HepG2 (cell line): ENCODE data around the gene CS. TPM values are rescaled to one million over a fixed set of nuclear protein-coding genes. Genes with fewer than 3 reads are reported as not detected.

Source experiments
- ETV5 ChIP-seq: IDR thresholded peaks from 2 replicates; pipeline ENCODE4 v1.6.1; 2018; ENCODE audit warnings: missing biosample characterization, missing genetic modification reagents, inconsistent platforms, borderline replicate concordance
- HIVEP1 ChIP-seq: sonication (generic); formaldehyde crosslinking; IDR thresholded peaks from 2 replicates; pipeline ENCODE4 v1.4.0; 2020; ENCODE audit warnings: mild to moderate bottlenecking, missing genetic modification reagents
- KDM5A ChIP-seq: fragments of 200-600 bp; sonication (generic); IDR thresholded peaks from 2 replicates; pipeline ENCODE4 v1.7.0; 2018; ENCODE audit warnings: antibody characterized with exemption, mild to moderate bottlenecking, low read length, borderline replicate concordance
- KLF16 ChIP-seq, 2 experiments: sonication (generic) in 1 of 2; formaldehyde crosslinking in 1 of 2; IDR thresholded peaks; 2 replicates each; pipeline versions ENCODE4 v1.6.1 to v1.8.0; 2016 to 2023; ENCODE audit warnings: missing genetic modification reagents in 2 of 2, missing compliant biosample characterization in 1 of 2
- MXD4 ChIP-seq: IDR thresholded peaks from 2 replicates; pipeline ENCODE4 v1.6.1; 2016; ENCODE audit warnings: mild to moderate bottlenecking, missing biosample characterization, missing genetic modification reagents
- NFE2L1 ChIP-seq: sonication (generic); formaldehyde crosslinking; IDR thresholded peaks from 2 replicates; pipeline ENCODE4 v1.4.0; 2020; ENCODE audit warnings: missing genetic modification reagents, mild to moderate bottlenecking, borderline replicate concordance
- SAP130 ChIP-seq: IDR thresholded peaks from 2 replicates; pipeline ENCODE4 v1.6.1; 2016; ENCODE audit warnings: low read depth
- SMARCC2 ChIP-seq: fragments of 450-650 bp; IDR thresholded peaks from 2 replicates; pipeline ENCODE4 v1.6.1; 2017; ENCODE audit warnings: antibody characterized with exemption, mild to moderate bottlenecking
- SPEN ChIP-seq: sonication (generic); formaldehyde crosslinking; IDR thresholded peaks from 2 replicates; pipeline ENCODE4 v1.5.1; 2020; ENCODE audit warnings: low read depth, mild to moderate bottlenecking, missing genetic modification reagents
- TCF12 ChIP-seq, 2 experiments: fragments of 450-650 bp in 1 of 2; sonication (generic) in 1 of 2; formaldehyde crosslinking in 1 of 2; IDR thresholded peaks; 2 replicates each; pipeline versions ENCODE4 v1.6.1 to v1.8.0; 2017 to 2022; ENCODE audit warnings: antibody characterized with exemption in 1 of 2, mild to moderate bottlenecking in 1 of 2, missing genetic modification reagents in 1 of 2, moderate library complexity in 1 of 2
- THAP11 ChIP-seq: IDR thresholded peaks from 2 replicates; pipeline ENCODE4 v1.6.1; 2016; ENCODE audit warnings: missing biosample characterization, missing genetic modification reagents
- ZBTB20 ChIP-seq: sonication (generic); formaldehyde crosslinking; IDR thresholded peaks from 2 replicates; pipeline ENCODE4 v1.8.1; 2023; ENCODE audit warnings: missing genetic modification reagents, low read depth, mild to moderate bottlenecking, borderline replicate concordance
- ZBTB38 ChIP-seq: sonication (generic); formaldehyde crosslinking; IDR thresholded peaks from 2 replicates; pipeline ENCODE4 v1.5.1; 2020; ENCODE audit warnings: mild to moderate bottlenecking, missing genetic modification reagents
- ZBTB7A ChIP-seq: sonication (generic); formaldehyde crosslinking; IDR thresholded peaks from 2 replicates; pipeline ENCODE4 v1.8.0; 2022; ENCODE audit warnings: mild to moderate bottlenecking, missing genetic modification reagents
- ZFP36L1 ChIP-seq: sonication (generic); formaldehyde crosslinking; IDR thresholded peaks from 2 replicates; pipeline ENCODE4 v1.8.0; 2022; ENCODE audit warnings: mild to moderate bottlenecking, missing genetic modification reagents, moderate library complexity
- ZFY ChIP-seq: sonication (generic); formaldehyde crosslinking; IDR thresholded peaks from 2 replicates; pipeline ENCODE4 v1.4.0; 2020; ENCODE audit warnings: missing genetic modification reagents
- ZMYM3 ChIP-seq: sonication (generic); formaldehyde crosslinking; IDR thresholded peaks from 2 replicates; pipeline ENCODE4 v1.5.1; 2020; ENCODE audit warnings: mild to moderate bottlenecking, missing genetic modification reagents
- ZNF331 ChIP-seq: sonication (generic); formaldehyde crosslinking; IDR thresholded peaks from 2 replicates; pipeline ENCODE4 v1.4.0; 2020; ENCODE audit warnings: missing genetic modification reagents
- ZNF547 ChIP-seq: sonication (generic); formaldehyde crosslinking; IDR thresholded peaks from 2 replicates; pipeline ENCODE4 v1.5.1; 2020; ENCODE audit warnings: mild to moderate bottlenecking, missing genetic modification reagents
- ZNF556 ChIP-seq: sonication (generic); formaldehyde crosslinking; IDR thresholded peaks from 2 replicates; pipeline ENCODE4 v1.4.0; 2020; ENCODE audit warnings: mild to moderate bottlenecking, missing genetic modification reagents, borderline replicate concordance
- ZNF619 ChIP-seq: sonication (generic); formaldehyde crosslinking; IDR thresholded peaks from 2 replicates; pipeline ENCODE4 v1.4.0; 2020; ENCODE audit warnings: mild to moderate bottlenecking, missing genetic modification reagents
- ZNF841 ChIP-seq: sonication (generic); formaldehyde crosslinking; IDR thresholded peaks from 2 replicates; pipeline ENCODE4 v1.8.1; 2023; ENCODE audit warnings: missing genetic modification reagents, borderline replicate concordance
- polyA plus RNA-seq, 8 experiments: library from polyadenylated mRNA; depleted of rRNA in 3 of 8; stranded (reverse) in 7 of 8; unstranded in 1 of 8; fragments of >200 nt; fragmentation: Illumina TruSeq in 4 of 8; extraction: Trizol in 4 of 8; gene quantifications; 2 replicates each; pipeline versions ENCODE4 v1.2.1 to v1.2.3, GENCODE V29; 2011 to 2016; ENCODE audit warnings: low read depth in 4 of 8, missing spikeins in 1 of 8, mixed read lengths in 1 of 8; ENCODE audit not compliant: insufficient read depth in 1 of 8
- total RNA-seq, 5 experiments: library from RNA; depleted of rRNA; stranded (reverse); fragments of >200 nt; fragmentation: Illumina TruSeq; extraction: Trizol; gene quantifications; 2 replicates each; pipeline ENCODE4 v1.2.3, GENCODE V29; 2016; ENCODE audit warnings: low read depth in 1 of 5
- TF ChIP-seq, protein P1 (sequence below): fragments of 450-650 bp; IDR thresholded peaks from 2 replicates; pipeline ENCODE4 v1.6.1; 2017
- TF ChIP-seq, protein P2 (sequence below): sonication (generic); formaldehyde crosslinking; IDR thresholded peaks from 2 replicates; pipeline ENCODE4 v1.4.0; 2020; ENCODE audit warnings: missing genetic modification reagents

CS gene
- total and polyA plus RNA-seq, 2 of the 13 experiments (the other 11 are each of a cell fraction or from before 2014, with no cell fraction given): 173 to 175 TPM

DNA sequence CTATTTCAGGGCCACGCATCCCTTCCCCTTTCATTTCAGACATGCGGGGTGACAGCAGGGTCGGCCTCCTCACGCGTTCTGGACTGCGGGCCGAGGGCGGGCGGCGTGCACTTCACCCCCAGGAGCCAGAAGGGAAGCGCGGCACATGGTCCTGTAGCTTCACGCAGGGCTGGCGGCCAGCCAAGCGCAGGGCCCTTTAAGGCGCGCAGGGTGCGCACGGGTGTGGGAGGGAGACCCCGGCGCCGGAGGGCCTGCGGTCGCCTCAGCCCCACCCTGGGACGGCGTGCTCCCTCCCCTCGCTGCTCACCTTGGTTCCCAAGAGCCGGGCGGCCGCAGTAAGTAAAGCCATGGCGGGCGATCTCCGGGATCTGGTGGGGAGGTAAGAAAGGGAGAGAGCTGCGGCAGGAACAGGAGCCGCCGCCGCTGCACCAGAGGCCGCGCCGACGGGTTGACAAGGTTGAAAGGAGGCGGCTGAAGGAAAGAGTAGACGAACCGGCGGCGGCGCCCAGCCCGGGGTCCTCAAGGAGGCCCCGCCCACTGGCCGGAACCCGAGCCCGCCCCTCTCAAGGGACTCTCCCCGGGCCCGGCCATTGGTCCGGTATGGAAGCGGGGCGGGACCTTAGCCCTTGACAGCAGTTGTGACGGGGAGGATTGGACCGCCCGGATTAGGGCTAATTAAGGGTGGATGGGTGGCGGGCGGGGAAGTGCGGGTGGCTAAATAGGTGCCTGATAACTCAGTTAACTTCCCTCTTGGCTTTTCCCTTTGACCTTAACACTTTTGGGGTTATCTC is at the start of gene CS (continued):
- TF ChIP-seq, protein P1, sequence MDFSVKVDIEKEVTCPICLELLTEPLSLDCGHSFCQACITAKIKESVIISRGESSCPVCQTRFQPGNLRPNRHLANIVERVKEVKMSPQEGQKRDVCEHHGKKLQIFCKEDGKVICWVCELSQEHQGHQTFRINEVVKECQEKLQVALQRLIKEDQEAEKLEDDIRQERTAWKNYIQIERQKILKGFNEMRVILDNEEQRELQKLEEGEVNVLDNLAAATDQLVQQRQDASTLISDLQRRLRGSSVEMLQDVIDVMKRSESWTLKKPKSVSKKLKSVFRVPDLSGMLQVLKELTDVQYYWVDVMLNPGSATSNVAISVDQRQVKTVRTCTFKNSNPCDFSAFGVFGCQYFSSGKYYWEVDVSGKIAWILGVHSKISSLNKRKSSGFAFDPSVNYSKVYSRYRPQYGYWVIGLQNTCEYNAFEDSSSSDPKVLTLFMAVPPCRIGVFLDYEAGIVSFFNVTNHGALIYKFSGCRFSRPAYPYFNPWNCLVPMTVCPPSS: no peak
- TF ChIP-seq SAP130 (CRISPR knock-in tag) (peak; percentile 72), ETV5 (CRISPR knock-in tag) (no peak), ZFP36L1 (peak; percentile 88; the same call in 1 of the 2 replicates), THAP11 (CRISPR knock-in tag) (peak; percentile 75), SMARCC2 (no peak), ZMYM3 (CRISPR knock-in tag) (no peak), KDM5A (peak; percentile 54; the same call in 1 of the 2 replicates), SPEN (CRISPR knock-in tag) (peak; percentile 30; the same call in 1 of the 2 replicates), ZNF841 (CRISPR knock-in tag) (no peak), ZBTB20 (CRISPR knock-in tag) (no peak), KLF16 (CRISPR knock-in tag; IDR thresholded peaks at IDR 0.05) (peak in 1 of 2 experiments; percentile 84; a peak in 2 of 4 replicates), ZFY (CRISPR knock-in tag) (peak; percentile 75), MXD4 (peak; percentile 79), ZBTB38 (CRISPR knock-in tag) (0 out of 2 replicates have a peak, but pooled peaks have one; percentile 23), HIVEP1 (CRISPR knock-in tag) (peak; percentile 91), ZNF331 (CRISPR knock-in tag) (peak; percentile 11; the same call in 1 of the 2 replicates), ZBTB7A (CRISPR knock-in tag) (no peak), ZNF556 (CRISPR knock-in tag) (peak; percentile 59; the same call in 1 of the 2 replicates), ZNF547 (CRISPR knock-in tag) (0 out of 2 replicates have a peak, but pooled peaks have one; percentile 29), TCF12 (IDR thresholded peaks at IDR 0.05) (no peak), TCF12 (CRISPR knock-in tag; IDR thresholded peaks at IDR 0.05) (peak; percentile 30; the same call in 1 of the 2 replicates), NFE2L1 (CRISPR knock-in tag) (peak; percentile 55; the same call in 1 of the 2 replicates), ZNF619 (peak; percentile 84; the same call in 1 of the 2 replicates)
- TF ChIP-seq, protein P2, sequence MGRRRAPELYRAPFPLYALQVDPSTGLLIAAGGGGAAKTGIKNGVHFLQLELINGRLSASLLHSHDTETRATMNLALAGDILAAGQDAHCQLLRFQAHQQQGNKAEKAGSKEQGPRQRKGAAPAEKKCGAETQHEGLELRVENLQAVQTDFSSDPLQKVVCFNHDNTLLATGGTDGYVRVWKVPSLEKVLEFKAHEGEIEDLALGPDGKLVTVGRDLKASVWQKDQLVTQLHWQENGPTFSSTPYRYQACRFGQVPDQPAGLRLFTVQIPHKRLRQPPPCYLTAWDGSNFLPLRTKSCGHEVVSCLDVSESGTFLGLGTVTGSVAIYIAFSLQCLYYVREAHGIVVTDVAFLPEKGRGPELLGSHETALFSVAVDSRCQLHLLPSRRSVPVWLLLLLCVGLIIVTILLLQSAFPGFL: no peak
